GM12891 (cell line): Measurements from ENCODE around the gene CKB.

Experiments used
- DNase-seq: peaks from one replicate; pipeline ENCODE4 v3.0.0; 2011; ENCODE audit warnings: low spot score; ENCODE audit not compliant: insufficient read length
- FAIRE-seq: peaks from 2 replicates; lab custom pipeline; 2011; peaks lifted over from hg19 to GRCh38; lab: Jason Lieb, UNC
- PAX5 ChIP-seq: IDR thresholded peaks from 2 replicates; pipeline ENCODE4 v1.6.1; 2011; ENCODE audit warnings: low read length, moderate library complexity, mild to moderate bottlenecking; ENCODE audit not compliant: insufficient read depth, severe bottlenecking
- POLR2A ChIP-seq: IDR thresholded peaks from 2 replicates; pipeline ENCODE4 v1.6.1; 2011; ENCODE audit warnings: low read depth, low read length, control low read depth
- POLR2AphosphoS5 ChIP-seq: IDR thresholded peaks from 2 replicates; pipeline ENCODE4 v1.6.1; 2011; ENCODE audit warnings: low read depth, low read length, control low read depth
- POU2F2 ChIP-seq: IDR thresholded peaks from 2 replicates; pipeline ENCODE4 v1.6.1; 2011; ENCODE audit warnings: low read depth, mild to moderate bottlenecking, control low read depth, low read length, moderate library complexity
- SPI1 ChIP-seq: IDR thresholded peaks from 2 replicates; pipeline ENCODE4 v1.6.1; 2011; ENCODE audit warnings: low read depth, low read length, control low read depth
- TAF1 ChIP-seq: IDR thresholded peaks from 2 replicates; pipeline ENCODE4 v1.6.1; 2011; ENCODE audit warnings: low read depth, low read length, control low read depth

Gene CKB

GRCh38 chr14:103509864-103510723, 12.5 kb downstream of the CKB start:
- DNase-seq, result no peak
- peak; percentile 43 for FAIRE-seq
- TF ChIP-seq SPI1 (no peak), TAF1 (no peak), POLR2A (no peak), PAX5 (no peak), POLR2AphosphoS5 (no peak), POU2F2 (no peak)

GRCh38 chr14:103508521-103509329, 13.9 kb downstream of the CKB start:
- FAIRE-seq (peak; percentile 43), DNase-seq (no peak)
- TF ChIP-seq PAX5 (no peak), POLR2A (no peak), POU2F2 (no peak), TAF1 (no peak), POLR2AphosphoS5 (no peak)

DNA sequence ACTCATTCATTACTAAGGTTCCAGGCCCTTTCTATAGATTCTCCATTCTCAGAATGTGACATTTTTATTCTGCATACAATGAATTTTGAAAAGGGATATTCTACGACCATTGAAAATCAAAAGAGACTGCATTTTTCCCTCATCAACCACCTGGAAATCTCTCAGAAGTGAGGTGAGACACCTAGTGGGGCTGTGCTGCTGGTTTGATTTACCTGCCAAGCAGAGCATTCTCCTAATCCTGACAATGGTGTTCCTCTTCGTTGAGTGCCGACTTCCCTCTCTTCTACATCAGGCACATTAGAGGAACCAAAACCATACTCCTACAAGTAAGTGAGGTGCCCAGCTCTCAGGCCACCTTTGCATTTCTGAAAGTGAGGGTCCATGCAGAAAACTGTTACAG, 14.9 kb downstream of the CKB start:
- DNase-seq, result no peak
- FAIRE-seq, result no peak
- TF ChIP-seq POU2F2, result no peak
- no peak for TF ChIP-seq SPI1
- TF ChIP-seq TAF1, result no peak
- no peak for TF ChIP-seq PAX5
- no peak for TF ChIP-seq POLR2AphosphoS5
- no peak for TF ChIP-seq POLR2A

GRCh38 chr14:103504991-103505565, 17.6 kb downstream of the CKB start:
- FAIRE-seq (no peak), DNase-seq (no peak)
- no peak for TF ChIP-seq PAX5
- no peak for TF ChIP-seq POLR2A
- TF ChIP-seq POU2F2, result no peak
- no peak for TF ChIP-seq SPI1
- no peak for TF ChIP-seq TAF1
- no peak for TF ChIP-seq POLR2AphosphoS5

DNA sequence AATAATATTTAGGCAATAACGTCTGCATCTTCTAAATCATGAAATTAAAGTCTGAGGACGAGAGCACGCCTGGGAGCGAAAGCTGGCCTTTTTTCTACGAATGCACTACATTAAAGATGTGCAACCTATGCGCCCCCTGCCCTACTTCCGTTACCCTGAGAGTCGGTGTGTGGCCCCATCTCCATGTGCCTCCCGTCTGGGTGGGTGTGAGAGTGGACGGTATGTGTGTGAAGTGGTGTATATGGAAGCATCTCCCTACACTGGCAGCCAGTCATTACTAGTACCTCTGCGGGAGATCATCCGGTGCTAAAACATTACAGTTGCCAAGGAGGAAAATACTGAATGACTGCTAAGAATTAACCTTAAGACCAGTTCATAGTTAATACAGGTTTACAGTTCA, 19.3 kb downstream of the CKB start:
- DNase-seq (no peak), FAIRE-seq (no peak)
- TF ChIP-seq PAX5 (no peak), POLR2A (no peak), POLR2AphosphoS5 (no peak), POU2F2 (no peak), SPI1 (no peak), TAF1 (no peak)

- TF ChIP-seq TAF1 (no peak), POU2F2 (no peak), SPI1 (no peak), POLR2A (no peak), PAX5 (no peak), POLR2AphosphoS5 (no peak)
- no peak for FAIRE-seq
- no peak for DNase-seq
Observed at GRCh38 chr14:103502877-103503276, 19.8 kb downstream of the CKB start.

DNA sequence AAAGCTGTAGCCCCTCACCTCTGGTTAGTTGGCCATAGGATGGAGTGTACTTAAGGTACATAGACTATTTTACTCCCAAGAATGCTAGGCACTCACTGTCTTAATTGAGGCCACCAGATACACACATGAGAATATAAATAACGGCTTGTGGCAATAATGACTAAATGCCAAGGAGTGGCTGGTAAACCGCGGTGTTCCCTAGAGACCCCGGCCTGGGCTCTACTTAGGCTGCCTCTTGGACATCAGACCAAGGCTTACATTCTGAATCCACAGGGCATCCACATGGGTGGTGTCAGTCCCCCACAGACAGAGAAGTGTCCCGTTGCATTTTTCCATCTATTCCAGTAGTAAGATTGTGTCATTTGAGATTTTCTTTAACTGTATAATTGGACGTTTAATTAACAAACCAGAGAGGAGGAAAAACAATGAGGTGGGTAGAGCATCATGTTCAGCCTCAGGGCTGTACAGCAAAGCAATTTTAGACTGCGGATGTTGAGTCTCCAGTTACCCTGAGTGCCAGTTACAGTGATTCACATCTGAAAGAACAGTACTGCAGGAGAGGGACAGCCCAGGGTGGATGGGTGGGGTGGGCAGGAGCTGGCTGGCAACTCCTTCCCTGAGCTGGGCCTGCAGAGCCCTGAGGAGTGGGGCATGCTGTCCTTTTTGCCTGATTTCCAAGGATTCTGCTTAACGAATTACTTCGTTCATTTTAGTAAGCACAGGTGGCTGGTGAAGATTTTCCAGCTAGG, 20.5 kb downstream of the CKB start:
- DNase-seq (no peak), FAIRE-seq (no peak)
- TF ChIP-seq POLR2A, result no peak
- TF ChIP-seq SPI1, result no peak
- TF ChIP-seq TAF1, result no peak
- TF ChIP-seq POU2F2, result no peak
- TF ChIP-seq POLR2AphosphoS5, result no peak
- TF ChIP-seq PAX5, result no peak

DNA sequence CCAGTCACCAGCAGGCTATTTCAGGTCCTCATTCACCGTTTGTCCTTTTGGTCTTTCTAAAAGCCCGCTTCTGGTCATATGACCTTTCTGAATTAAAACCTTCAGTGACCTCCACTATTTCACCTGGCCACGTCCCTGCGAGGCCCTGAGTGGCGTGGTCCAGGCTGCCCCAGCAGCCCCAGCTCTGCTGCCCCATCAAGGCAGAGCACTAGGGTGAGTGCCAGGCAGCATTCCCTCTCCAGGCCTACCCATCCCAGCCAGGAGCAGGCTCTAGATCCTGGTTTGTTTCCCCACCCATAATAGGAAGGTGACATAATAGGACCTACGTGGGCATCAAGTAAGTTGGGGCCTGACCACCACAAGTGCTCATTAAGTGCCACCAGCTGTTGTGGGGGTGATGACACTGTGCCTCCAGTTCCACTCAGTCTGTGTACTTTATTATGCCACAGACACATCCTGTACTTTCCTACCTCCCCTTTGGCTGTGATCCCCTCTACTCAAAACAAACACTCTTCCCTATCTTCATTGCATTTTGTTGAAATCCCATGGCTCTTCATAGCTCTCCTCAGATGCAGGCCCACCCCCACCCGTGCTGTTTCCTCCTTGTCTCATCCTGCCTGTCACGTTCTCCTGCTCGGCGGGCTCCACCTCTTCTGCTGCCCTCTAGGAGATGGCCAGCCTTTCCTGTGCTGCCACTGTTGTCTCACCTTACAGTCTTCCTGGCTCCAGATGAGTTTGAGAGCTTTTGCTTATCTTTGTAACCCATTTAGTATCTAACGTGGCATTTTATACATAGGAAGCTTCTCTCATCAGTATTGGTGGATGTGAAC, 21.4 kb downstream of the CKB start:
- DNase-seq (no peak), FAIRE-seq (peak; percentile 51)
- TF ChIP-seq POLR2AphosphoS5 (no peak), POLR2A (no peak), PAX5 (no peak), TAF1 (no peak), POU2F2 (no peak), SPI1 (no peak)
